Measurements from ENCODE around the gene UBXN11.
A peak's percentile ranks its signal among the peaks of the same experiment; 100 is the strongest.

The UBXN11 gene

GRCh38 chr1:26280333-26281042 is 25.9 kb downstream of the UBXN11 start:
- DNase-seq (ENCODE audit: low read depth in 2 of 2) = peak in 1 of 2 donors; percentile 37
- no peak for TF ChIP-seq CTCF (IDR thresholded peaks at IDR 0.05; ENCODE audit: low read depth, low read length)
- H3K4me3 ChIP-seq (replicated peaks in 1 of 2; ENCODE audit: low read depth in 2 of 2, low read length in 2 of 2) = peak overlapping the region; percentile 79 to 86

- peak; percentile 49 for TF ChIP-seq CTCF (IDR thresholded peaks at IDR 0.05; ENCODE audit: low read depth, low read length)
- DNase-seq (ENCODE audit: low read depth in 2 of 2) = peak; percentile 77 to 87
- peak within 1 kb of the TSS; percentile 79 to 86 for H3K4me3 ChIP-seq (replicated peaks in 1 of 2; ENCODE audit: low read depth in 2 of 2, low read length in 2 of 2)
Observed at GRCh38 chr1:26279456-26280332, 26.7 kb downstream of the UBXN11 start, which contains the start of gene SH3BGRL3. Gene SH3BGRL3, plus strand, starts transcription at chr1:26280086. Its CDS starts 70 bp downstream, at chr1:26280156.

GRCh38 chr1:26278724-26279455 is 27.5 kb downstream of the UBXN11 start:
- TF ChIP-seq CTCF (IDR thresholded peaks at IDR 0.05; ENCODE audit: low read depth, low read length) = no peak
- DNase-seq (ENCODE audit: low read depth in 2 of 2) = peak; percentile 49 to 77

GRCh38 chr1:26278303-26278702 is 28.1 kb downstream of the UBXN11 start:
- H3K4me3 ChIP-seq (replicated peaks in 1 of 2; ENCODE audit: low read depth in 2 of 2, low read length in 2 of 2) = no peak overlapping the region
- no peak for TF ChIP-seq CTCF (IDR thresholded peaks at IDR 0.05; ENCODE audit: low read depth, low read length)
- DNase-seq (ENCODE audit: low read depth in 2 of 2) = peak; percentile 83 to 87

More at GRCh38 chr1:26278724-26279455, 27.5 kb downstream of the UBXN11 start:
- H3K4me3 ChIP-seq (replicated peaks in 1 of 2; ENCODE audit: low read depth in 2 of 2, low read length in 2 of 2) = peak overlapping the region; percentile 79 to 86

- DNase-seq (ENCODE audit: low read depth in 2 of 2) = no peak
- TF ChIP-seq CTCF (IDR thresholded peaks at IDR 0.05; ENCODE audit: low read depth, low read length) = no peak
- H3K4me3 ChIP-seq (replicated peaks in 1 of 2; ENCODE audit: low read depth in 2 of 2, low read length in 2 of 2) = no peak overlapping the region
Observed at GRCh38 chr1:26277719-26278118, 28.7 kb downstream of the UBXN11 start.

- DNase-seq (ENCODE audit: low read depth in 2 of 2) = no peak
- no peak for TF ChIP-seq CTCF (IDR thresholded peaks at IDR 0.05; ENCODE audit: low read depth, low read length)
- H3K4me3 ChIP-seq (replicated peaks in 1 of 2; ENCODE audit: low read depth in 2 of 2, low read length in 2 of 2) = no peak overlapping the region
Observed at GRCh38 chr1:26277261-26277661, 29.2 kb downstream of the UBXN11 start.

Data from cardiac fibroblast (primary cell).